ENCODE data around the gene CTNNB1. TPM values are rescaled to one million over a fixed set of nuclear protein-coding genes. Genes with fewer than 3 reads are reported as not detected.

The CTNNB1 gene
- total and polyA plus RNA-seq, 2 of the 13 experiments (the other 11 are each of a cell fraction or from before 2014, with no cell fraction given): 398 to 489 TPM

GRCh38 chr3:41274944-41275668 is 75.8 kb downstream of the CTNNB1 start (continued):
- TF ChIP-seq E2F2 (CRISPR knock-in tag; IDR thresholded peaks at IDR 0.05; ENCODE audit: borderline replicate concordance) (no peak), NR2F2 (IDR thresholded peaks at IDR 0.05; ENCODE audit: borderline replicate concordance, low read depth) (0 out of 2 replicates have a peak, but pooled peaks have one; percentile 14), PHF21A (CRISPR knock-in tag; IDR thresholded peaks at IDR 0.05) (peak; percentile 43; the same call in 1 of the 2 replicates), XRCC5 (optimal IDR thresholded peaks at IDR 0.05; ENCODE audit: low read length) (peak; percentile 30), KDM6A (CRISPR knock-in tag; IDR thresholded peaks at IDR 0.05; ENCODE audit: low read depth) (peak; percentile 21; the same call in 1 of the 2 replicates), PBX2 (CRISPR knock-in tag; IDR thresholded peaks at IDR 0.05) (no peak), MAX (IDR thresholded peaks at IDR 0.05) (peak; percentile 26; the same call in 1 of the 2 replicates), ZSCAN29 (CRISPR knock-in tag; conservative IDR thresholded peaks at IDR 0.05) (peak; percentile 66; the same call in 1 of the 2 replicates), EHMT2 (IDR thresholded peaks at IDR 0.05; ENCODE audit: borderline replicate concordance, low read depth, low read length) (no peak), ZNF570 (CRISPR knock-in tag; IDR thresholded peaks at IDR 0.05; ENCODE audit: borderline replicate concordance) (no peak), HNRNPK (IDR thresholded peaks at IDR 0.05; ENCODE audit: low read depth, low read length, poor library complexity, severe bottlenecking) (no peak), ZEB1 (IDR thresholded peaks at IDR 0.05; ENCODE audit: insufficient replicate concordance, low read depth) (no peak), DRAP1 (CRISPR knock-in tag; IDR thresholded peaks at IDR 0.05) (peak; percentile 30; the same call in 1 of the 2 replicates), SOX13 (IDR thresholded peaks at IDR 0.05) (no peak), SOX13 (CRISPR knock-in tag; conservative IDR thresholded peaks at IDR 0.05 in 1 of 2, IDR thresholded peaks at IDR 0.05 in 1 of 2) (peak in 1 of 2 experiments; percentile 68; a peak in 1 of 4 replicates), ZNF143 (CRISPR knock-in tag; IDR thresholded peaks at IDR 0.05) (peak; percentile 23; the same call in 1 of the 2 replicates), CCAR2 (optimal IDR thresholded peaks at IDR 0.05; ENCODE audit: low read depth, low read length) (no peak), RELA (CRISPR knock-in tag; IDR thresholded peaks at IDR 0.05) (0 out of 2 replicates have a peak, but pooled peaks have one; percentile 49), KAT8 (CRISPR knock-in tag; IDR thresholded peaks at IDR 0.05) (peak; percentile 47; the same call in 1 of the 2 replicates), HOXA3 (CRISPR knock-in tag; IDR thresholded peaks at IDR 0.05) (no peak), CEBPG (CRISPR knock-in tag; IDR thresholded peaks at IDR 0.05) (no peak), MIER2 (CRISPR knock-in tag; IDR thresholded peaks at IDR 0.05) (0 out of 2 replicates have a peak, but pooled peaks have one; percentile 53), CREM (IDR thresholded peaks at IDR 0.05) (peak; percentile 76), CREM (CRISPR knock-in tag; IDR thresholded peaks at IDR 0.05) (no peak), SNAPC2 (CRISPR knock-in tag; IDR thresholded peaks at IDR 0.05) (no peak), FOXP4 (CRISPR knock-in tag; IDR thresholded peaks at IDR 0.05) (peak; percentile 3; the same call in 1 of the 2 replicates), CAMTA2 (CRISPR knock-in tag; IDR thresholded peaks at IDR 0.05; ENCODE audit: borderline replicate concordance) (no peak)

All from HepG2 (cell line).